Loucy (cell line): ENCODE data around the gene ADCY4.
"Not testable (repeated sequence)": the region's sequence is repeated elsewhere in the genome, so short reads cannot be mapped to it uniquely, and the experiment has no call there.

ENCODE experiments used
- H2AFZ ChIP-seq: fragments of 200-600 bp; sonication (generic); 2 replicates; pipeline ENCODE4 v1.6.0; 2016; ENCODE audit warnings: antibody characterized with exemption, mild to moderate bottlenecking, low read length, moderate library complexity
- H3F3A ChIP-seq: fragments of 200-600 bp; 2 replicates; pipeline ENCODE4 v1.6.0; 2016; ENCODE audit warnings: antibody characterized with exemption, low read depth, mild to moderate bottlenecking
- H3K27me3 ChIP-seq: fragments of 200-600 bp; sonication (generic); 2 replicates; pipeline ENCODE4 v1.6.1; 2014; ENCODE audit warnings: low read length, mild to moderate bottlenecking; ENCODE audit not compliant: insufficient read depth, poor library complexity, severe bottlenecking
- H3K36me3 ChIP-seq: fragments of 200-600 bp; sonication (generic); 2 replicates; pipeline ENCODE4 v1.6.1; 2016; ENCODE audit warnings: low read length; ENCODE audit not compliant: insufficient read depth
- H3K4me1 ChIP-seq: fragments of 200-600 bp; sonication (generic); 2 replicates; pipeline ENCODE4 v1.5.1; 2014; ENCODE audit warnings: low read length, mild to moderate bottlenecking; ENCODE audit not compliant: insufficient read depth, poor library complexity, severe bottlenecking
- H3K4me2 ChIP-seq: fragments of 200-600 bp; sonication (generic); 2 replicates; pipeline ENCODE4 v1.6.0; 2014; ENCODE audit warnings: antibody characterized with exemption, low read length, low read depth, mild to moderate bottlenecking; ENCODE audit not compliant: poor library complexity, severe bottlenecking
- H3K4me3 ChIP-seq: fragments of 200-600 bp; sonication (generic); 2 replicates; pipeline ENCODE4 v1.5.1; 2014; ENCODE audit warnings: low read length, mild to moderate bottlenecking, mixed read lengths; ENCODE audit not compliant: poor library complexity, severe bottlenecking
- H3K79me2 ChIP-seq: fragments of 200-600 bp; sonication (generic); 2 replicates; pipeline ENCODE4 v1.6.1; 2014; ENCODE audit warnings: low read length; ENCODE audit not compliant: insufficient read depth
- H3K9ac ChIP-seq: fragments of 200-600 bp; sonication (generic); 2 replicates; pipeline ENCODE4 v1.6.0; 2014; ENCODE audit warnings: mild to moderate bottlenecking, low read depth, low read length, moderate library complexity; ENCODE audit not compliant: poor library complexity, severe bottlenecking
- H3K9me2 ChIP-seq: fragments of 200-600 bp; sonication (generic); replicated peaks from 2 replicates; pipeline ENCODE4 v1.6.1; 2016; ENCODE audit warnings: low read depth, low read length, mixed read lengths
- H3K9me3 ChIP-seq: fragments of 200-600 bp; sonication (generic); 2 replicates; pipeline ENCODE4 v1.6.1; 2014; ENCODE audit warnings: mild to moderate bottlenecking, antibody characterized with exemption, low read length, low read depth; ENCODE audit not compliant: insufficient read depth
- H4K20me1 ChIP-seq: fragments of 200-600 bp; sonication (generic); 2 replicates; pipeline ENCODE4 v1.6.0; 2014; ENCODE audit warnings: antibody characterized with exemption, low read length, mild to moderate bottlenecking; ENCODE audit not compliant: insufficient read depth, poor library complexity, severe bottlenecking
- CTCF ChIP-seq: fragments of 200-600 bp; sonication (generic); conservative IDR thresholded peaks from 2 replicates; pipeline ENCODE4 v1.5.1; 2014; ENCODE audit warnings: mild to moderate bottlenecking, antibody characterized with exemption, low read length
- EZH2phosphoT487 ChIP-seq: fragments of 200-600 bp; IDR thresholded peaks from 2 replicates; pipeline ENCODE4 v1.6.1; 2018; ENCODE audit warnings: antibody characterized with exemption, mild to moderate bottlenecking, moderate library complexity, borderline replicate concordance

The ADCY4 gene

GRCh38 chr14:24327914-24328313 is 7.0 kb downstream of the ADCY4 start:
- H2AFZ ChIP-seq, H3K36me3 ChIP-seq, H3K9me2 ChIP-seq, H3K79me2 ChIP-seq, H3K27me3 ChIP-seq, H3F3A ChIP-seq, H3K9me3 ChIP-seq, H3K4me3 ChIP-seq, H3K9ac ChIP-seq, H4K20me1 ChIP-seq: not testable (repeated sequence)
- peak overlapping the region; percentile 65 for H3K4me2 ChIP-seq
- H3K4me1 ChIP-seq, result peaks cover 46% of the 10 kb centered on the region
- peak; percentile 44; the same call in 1 of the 2 replicates for TF ChIP-seq CTCF

- Histone ChIP-seq H3K27me3 (no peaks in the 10 kb centered on the region), H3K9me2 (no peaks in the 10 kb centered on the region), H3K4me3 (peak overlapping the region; percentile 50), H3K9me3 (no peaks in the 10 kb centered on the region), H3F3A (0 out of 2 replicates have a peak, but pooled peaks cover 3% of the 10 kb centered on the region), H3K36me3 (no peaks in the 10 kb centered on the region), H3K4me1 (peaks cover 45% of the 10 kb centered on the region), H3K4me2 (peak overlapping the region; percentile 65), H3K79me2 (no peaks in the 10 kb centered on the region), H3K9ac (peak overlapping the region; percentile 59), H2AFZ (peak overlapping the region; percentile 94), H4K20me1 (no peaks in the 10 kb centered on the region)
- TF ChIP-seq CTCF (no peak), EZH2phosphoT487 (no peak)
Observed at GRCh38 chr14:24327303-24327702, 7.6 kb downstream of the ADCY4 start.

GRCh38 chr14:24325963-24326362 is 8.9 kb downstream of the ADCY4 start:
- Histone ChIP-seq H3K4me1 (peaks cover 38% of the 10 kb centered on the region), H3K9me3 (no peaks in the 10 kb centered on the region), H3F3A (0 out of 2 replicates have a peak, but pooled peaks cover 3% of the 10 kb centered on the region), H4K20me1 (no peaks in the 10 kb centered on the region), H2AFZ (no peak overlapping the region), H3K27me3 (no peaks in the 10 kb centered on the region), H3K4me2 (no peak overlapping the region), H3K36me3 (no peaks in the 10 kb centered on the region), H3K4me3 (no peak overlapping the region), H3K79me2 (no peaks in the 10 kb centered on the region), H3K9me2 (no peaks in the 10 kb centered on the region), H3K9ac (no peak overlapping the region)
- TF ChIP-seq CTCF (no peak), EZH2phosphoT487 (no peak)
